ENCODE data around the gene GABARAP. TPM values are rescaled to one million over a fixed set of nuclear protein-coding genes. Genes with fewer than 3 reads are reported as not detected.
A peak's percentile ranks its signal among the peaks of the same experiment; 100 is the strongest.

Gene GABARAP
- total RNA-seq, 1 experiment from 2014 or later, result 301 TPM

GRCh38 chr17:7282752-7283321 lies 40.6 kb upstream of the GABARAP start:
- peak; percentile 57 for DNase-seq
- Histone ChIP-seq H3K27me3 (ENCODE audit: low read length) (no peaks in the 10 kb centered on the region), H3K79me2 (ENCODE audit: low read length) (no peaks in the 10 kb centered on the region), H4K20me1 (ENCODE audit: insufficient read depth, low read depth, low read length) (no peaks in the 10 kb centered on the region), H3K9ac (ENCODE audit: low read length) (no peak overlapping the region), H3K9me2 (replicated peaks; ENCODE audit: insufficient read depth, low read length) (no peaks in the 10 kb centered on the region), H3K9me3 (ENCODE audit: low read length) (no peaks in the 10 kb centered on the region), H3K27ac (ENCODE audit: low read length) (no peak overlapping the region), H2AFZ (ENCODE audit: low read length) (no peak overlapping the region), H3K4me1 (ENCODE audit: low read length) (peaks cover 28% of the 10 kb centered on the region), H3K4me3 (ENCODE audit: low read length) (no peak overlapping the region), H3K4me2 (ENCODE audit: low read depth, low read length, poor library complexity, severe bottlenecking) (no peak overlapping the region), H3K36me3 (ENCODE audit: insufficient read depth, low read length) (no peaks in the 10 kb centered on the region)

- Histone ChIP-seq H4K20me1 (ENCODE audit: insufficient read depth, low read depth, low read length) (no peaks in the 10 kb centered on the region), H3K4me3 (ENCODE audit: low read length) (peak overlapping the region; percentile 61; the same call in 1 of the 2 replicates), H3K27ac (ENCODE audit: low read length) (no peak overlapping the region), H3K4me1 (ENCODE audit: low read length) (peaks cover 28% of the 10 kb centered on the region), H3K36me3 (ENCODE audit: insufficient read depth, low read length) (no peaks in the 10 kb centered on the region), H2AFZ (ENCODE audit: low read length) (no peak overlapping the region), H3K9ac (ENCODE audit: low read length) (peak overlapping the region; percentile 45; the same call in 1 of the 2 replicates), H3K9me2 (replicated peaks; ENCODE audit: insufficient read depth, low read length) (no peaks in the 10 kb centered on the region), H3K79me2 (ENCODE audit: low read length) (no peaks in the 10 kb centered on the region), H3K9me3 (ENCODE audit: low read length) (no peaks in the 10 kb centered on the region), H3K27me3 (ENCODE audit: low read length) (no peaks in the 10 kb centered on the region), H3K4me2 (ENCODE audit: low read depth, low read length, poor library complexity, severe bottlenecking) (peak overlapping the region; percentile 76)
- no peak for DNase-seq
These were observed 39.9 kb upstream of the GABARAP start for GRCh38 chr17:7281953-7282751.

- DNase-seq, result peak; percentile 98
- no peak within 1 kb of the TSS for H3K27ac ChIP-seq (ENCODE audit: low read length)
- H3K9ac ChIP-seq (ENCODE audit: low read length), result peak within 1 kb of the TSS; percentile 53
- no peaks in the 10 kb centered on the region for H3K9me3 ChIP-seq (ENCODE audit: low read length)
- peak within 1 kb of the TSS; percentile 47 for H2AFZ ChIP-seq (ENCODE audit: low read length)
- no peaks in the 10 kb centered on the region for H3K79me2 ChIP-seq (ENCODE audit: low read length)
- no peaks in the 10 kb centered on the region for H3K36me3 ChIP-seq (ENCODE audit: insufficient read depth, low read length)
- H3K9me2 ChIP-seq (replicated peaks; ENCODE audit: insufficient read depth, low read length), result no peaks in the 10 kb centered on the region
- H4K20me1 ChIP-seq (ENCODE audit: insufficient read depth, low read depth, low read length), result no peaks in the 10 kb centered on the region
- peak within 1 kb of the TSS; percentile 76 for H3K4me2 ChIP-seq (ENCODE audit: low read depth, low read length, poor library complexity, severe bottlenecking)
- no peaks in the 10 kb centered on the region for H3K27me3 ChIP-seq (ENCODE audit: low read length)
- H3K4me1 ChIP-seq (ENCODE audit: low read length), result peaks cover 25% of the 10 kb centered on the region
- peak within 1 kb of the TSS; percentile 61 for H3K4me3 ChIP-seq (ENCODE audit: low read length)
These were observed 39.1 kb upstream of the GABARAP start, which contains the start of gene SLC2A4 for GRCh38 chr17:7281074-7281952. Gene SLC2A4, plus strand, starts transcription at chr17:7281718. Its CDS starts 217 bp downstream, at chr17:7281935.

GRCh38 chr17:7280519-7281073 lies 38.3 kb upstream of the GABARAP start:
- no peaks in the 10 kb centered on the region for H3K79me2 ChIP-seq (ENCODE audit: low read length)
- no peaks in the 10 kb centered on the region for H3K9me3 ChIP-seq (ENCODE audit: low read length)
- H3K36me3 ChIP-seq (ENCODE audit: insufficient read depth, low read length), result no peaks in the 10 kb centered on the region
- no peaks in the 10 kb centered on the region for H4K20me1 ChIP-seq (ENCODE audit: insufficient read depth, low read depth, low read length)
- no peaks in the 10 kb centered on the region for H3K27me3 ChIP-seq (ENCODE audit: low read length)
- H2AFZ ChIP-seq (ENCODE audit: low read length), result peak overlapping the region; percentile 47
- H3K27ac ChIP-seq (ENCODE audit: low read length), result no peak overlapping the region
- peak overlapping the region; percentile 61 for H3K4me3 ChIP-seq (ENCODE audit: low read length)
- H3K9ac ChIP-seq (ENCODE audit: low read length), result peak overlapping the region; percentile 53
- H3K4me2 ChIP-seq (ENCODE audit: low read depth, low read length, poor library complexity, severe bottlenecking), result peak overlapping the region; percentile 76
- H3K9me2 ChIP-seq (replicated peaks; ENCODE audit: insufficient read depth, low read length), result no peaks in the 10 kb centered on the region
- H3K4me1 ChIP-seq (ENCODE audit: low read length), result peaks cover 21% of the 10 kb centered on the region
- DNase-seq, result peak; percentile 95

GRCh38 chr17:7279448-7279847 lies 37.2 kb upstream of the GABARAP start:
- Histone ChIP-seq H3K79me2 (ENCODE audit: low read length) (no peaks in the 10 kb centered on the region), H3K36me3 (ENCODE audit: insufficient read depth, low read length) (no peaks in the 10 kb centered on the region), H3K27ac (ENCODE audit: low read length) (no peak overlapping the region), H3K9ac (ENCODE audit: low read length) (no peak overlapping the region), H3K9me2 (replicated peaks; ENCODE audit: insufficient read depth, low read length) (no peaks in the 10 kb centered on the region), H3K4me3 (ENCODE audit: low read length) (no peak overlapping the region), H2AFZ (ENCODE audit: low read length) (no peak overlapping the region), H3K27me3 (ENCODE audit: low read length) (no peaks in the 10 kb centered on the region), H3K4me1 (ENCODE audit: low read length) (peaks cover 21% of the 10 kb centered on the region), H3K4me2 (ENCODE audit: low read depth, low read length, poor library complexity, severe bottlenecking) (no peak overlapping the region), H3K9me3 (ENCODE audit: low read length) (no peaks in the 10 kb centered on the region), H4K20me1 (ENCODE audit: insufficient read depth, low read depth, low read length) (no peaks in the 10 kb centered on the region)
- no peak for DNase-seq

GRCh38 chr17:7266784-7267183 lies 24.5 kb upstream of the GABARAP start:
- no peak overlapping the region for H3K4me2 ChIP-seq (ENCODE audit: low read depth, low read length, poor library complexity, severe bottlenecking)

GRCh38 chr17:7263801-7264078 lies 21.5 kb upstream of the GABARAP start:
- Histone ChIP-seq H4K20me1 (ENCODE audit: insufficient read depth, low read depth, low read length) (no peaks in the 10 kb centered on the region), H3K36me3 (ENCODE audit: insufficient read depth, low read length) (no peaks in the 10 kb centered on the region), H3K4me3 (ENCODE audit: low read length) (no peak overlapping the region), H3K4me2 (ENCODE audit: low read depth, low read length, poor library complexity, severe bottlenecking) (no peak overlapping the region), H3K9me2 (replicated peaks; ENCODE audit: insufficient read depth, low read length) (no peaks in the 10 kb centered on the region), H3K9me3 (ENCODE audit: low read length) (no peaks in the 10 kb centered on the region), H3K9ac (ENCODE audit: low read length) (no peak overlapping the region), H3K4me1 (ENCODE audit: low read length) (no peaks in the 10 kb centered on the region), H3K27ac (ENCODE audit: low read length) (no peak overlapping the region), H3K79me2 (ENCODE audit: low read length) (no peaks in the 10 kb centered on the region), H3K27me3 (ENCODE audit: low read length) (no peaks in the 10 kb centered on the region), H2AFZ (ENCODE audit: low read length) (no peak overlapping the region)
- DNase-seq, result no peak

More at GRCh38 chr17:7266784-7267183, 24.5 kb upstream of the GABARAP start:
- no peak overlapping the region for H2AFZ ChIP-seq (ENCODE audit: low read length)
- H3K9me3 ChIP-seq (ENCODE audit: low read length), result no peaks in the 10 kb centered on the region
- no peak overlapping the region for H3K9ac ChIP-seq (ENCODE audit: low read length)
- no peak overlapping the region for H3K4me3 ChIP-seq (ENCODE audit: low read length)
- no peaks in the 10 kb centered on the region for H4K20me1 ChIP-seq (ENCODE audit: insufficient read depth, low read depth, low read length)
- no peaks in the 10 kb centered on the region for H3K79me2 ChIP-seq (ENCODE audit: low read length)
- H3K27me3 ChIP-seq (ENCODE audit: low read length), result no peaks in the 10 kb centered on the region
- H3K9me2 ChIP-seq (replicated peaks; ENCODE audit: insufficient read depth, low read length), result no peaks in the 10 kb centered on the region
- no peak for DNase-seq
- no peaks in the 10 kb centered on the region for H3K36me3 ChIP-seq (ENCODE audit: insufficient read depth, low read length)
- H3K27ac ChIP-seq (ENCODE audit: low read length), result no peak overlapping the region
- no peaks in the 10 kb centered on the region for H3K4me1 ChIP-seq (ENCODE audit: low read length)
